HG03045 (cell line): Measurements from ENCODE around the gene GTPBP3.
A peak's percentile ranks its signal among the peaks of the same experiment; 100 is the strongest.

ENCODE experiments used
- ATAC-seq: cut with Tn5 transposase; IDR thresholded peaks from one replicate; pipeline ENCODE4 v1.9.1; 2021; ENCODE audit warnings: mild to moderate bottlenecking, moderate library complexity; ENCODE audit not compliant: unreplicated experiment

Gene GTPBP3

GRCh38 chr19:17327068-17327653 lies 10.2 kb upstream of the GTPBP3 start:
- no peak for ATAC-seq

- no peak for ATAC-seq
Measured at GRCh38 chr19:17327654-17328516, 9.5 kb upstream of the GTPBP3 start.

GRCh38 chr19:17328517-17329365 lies 8.6 kb upstream of the GTPBP3 start:
- ATAC-seq, result no peak

- ATAC-seq, result no peak
Measured at GRCh38 chr19:17329366-17330261, 7.7 kb upstream of the GTPBP3 start.

GRCh38 chr19:17330262-17331044 lies 6.9 kb upstream of the GTPBP3 start:
- no peak for ATAC-seq

GRCh38 chr19:17331045-17331558 lies 6.3 kb upstream of the GTPBP3 start:
- no peak for ATAC-seq

GRCh38 chr19:17332360-17332676 lies 5.0 kb upstream of the GTPBP3 start:
- no peak for ATAC-seq

GRCh38 chr19:17332677-17333581 lies 4.4 kb upstream of the GTPBP3 start:
- no peak for ATAC-seq

- no peak for ATAC-seq
Measured at GRCh38 chr19:17333611-17334413, 3.5 kb upstream of the GTPBP3 start.

GRCh38 chr19:17334414-17335409 lies 2.6 kb upstream of the GTPBP3 start, which contains the start of gene ANO8:
Gene ANO8 (minus strand): TSS chr19:17334855. CDS start chr19:17334670, 185 bp downstream.
- peak; percentile 55 for ATAC-seq

GRCh38 chr19:17335575-17335974 lies 1.8 kb upstream of the GTPBP3 start:
- no peak for ATAC-seq

- ATAC-seq, result peak; percentile 2
Measured at GRCh38 chr19:17337675-17338432, 501 bp downstream of the GTPBP3 start.

GRCh38 chr19:17338433-17339078 lies 1.2 kb downstream of the GTPBP3 start:
- ATAC-seq, result no peak

- no peak for ATAC-seq
Measured at GRCh38 chr19:17339088-17339741, 1.9 kb downstream of the GTPBP3 start.
